Activated T-helper 1 cell treated with anti-CD3 and anti-CD28 coated beads, Interleukin-12 subunit alpha, Interleukin-12 subunit beta, Interleukin-2, Interleukin-4 antibody, amounts not matched to agents 30 ng/mL and 10 ng/mL and 1 ng/mL, durations not matched to agents 14 hours and 24 hours and 36 hours (primary cell): Measurements from ENCODE around the gene NDUFA5. TPM values are rescaled to one million over a fixed set of nuclear protein-coding genes. Genes with fewer than 3 reads are reported as not detected.

Source experiments
- DNase-seq: peaks from one replicate; pipeline ENCODE4 v3.0.0; 2021; ENCODE audit warnings: low spot score
- H3K27ac Mint-ChIP-seq: one replicate; pipeline ENCODE4 v1.8.0; 2021; ENCODE audit warnings: mild to moderate bottlenecking, mixed read lengths
- H3K27me3 Mint-ChIP-seq: one replicate; pipeline ENCODE4 v1.8.0; 2022; ENCODE audit warnings: mild to moderate bottlenecking, moderate library complexity, mixed read lengths; ENCODE audit not compliant: insufficient read depth
- H3K36me3 Mint-ChIP-seq: one replicate; pipeline ENCODE4 v1.8.0; 2021; ENCODE audit warnings: low read depth, mixed read lengths
- H3K4me1 Mint-ChIP-seq: one replicate; pipeline ENCODE4 v1.8.0; 2021; ENCODE audit warnings: low read depth, mixed read lengths
- H3K4me3 Mint-ChIP-seq: one replicate; pipeline ENCODE4 v1.8.0; 2021; ENCODE audit warnings: mild to moderate bottlenecking, moderate library complexity, mixed read lengths
- H3K9me3 Mint-ChIP-seq: one replicate; pipeline ENCODE4 v1.8.0; 2021; ENCODE audit warnings: mixed read lengths
- intact Hi-C: fragments of 100-400 bp; cut with micrococcal nuclease; formaldehyde crosslinking; loops from one replicate; pipeline ENCODE4 v1.15.1; 2024
- total RNA-seq: library from RNA; stranded (reverse); gene quantifications from 2 replicates; pipeline ENCODE4 v1.2.3, GENCODE V29; 2022

Gene NDUFA5
- 49.4 and 51.5 TPM in 2 replicates for total RNA-seq

DNA sequence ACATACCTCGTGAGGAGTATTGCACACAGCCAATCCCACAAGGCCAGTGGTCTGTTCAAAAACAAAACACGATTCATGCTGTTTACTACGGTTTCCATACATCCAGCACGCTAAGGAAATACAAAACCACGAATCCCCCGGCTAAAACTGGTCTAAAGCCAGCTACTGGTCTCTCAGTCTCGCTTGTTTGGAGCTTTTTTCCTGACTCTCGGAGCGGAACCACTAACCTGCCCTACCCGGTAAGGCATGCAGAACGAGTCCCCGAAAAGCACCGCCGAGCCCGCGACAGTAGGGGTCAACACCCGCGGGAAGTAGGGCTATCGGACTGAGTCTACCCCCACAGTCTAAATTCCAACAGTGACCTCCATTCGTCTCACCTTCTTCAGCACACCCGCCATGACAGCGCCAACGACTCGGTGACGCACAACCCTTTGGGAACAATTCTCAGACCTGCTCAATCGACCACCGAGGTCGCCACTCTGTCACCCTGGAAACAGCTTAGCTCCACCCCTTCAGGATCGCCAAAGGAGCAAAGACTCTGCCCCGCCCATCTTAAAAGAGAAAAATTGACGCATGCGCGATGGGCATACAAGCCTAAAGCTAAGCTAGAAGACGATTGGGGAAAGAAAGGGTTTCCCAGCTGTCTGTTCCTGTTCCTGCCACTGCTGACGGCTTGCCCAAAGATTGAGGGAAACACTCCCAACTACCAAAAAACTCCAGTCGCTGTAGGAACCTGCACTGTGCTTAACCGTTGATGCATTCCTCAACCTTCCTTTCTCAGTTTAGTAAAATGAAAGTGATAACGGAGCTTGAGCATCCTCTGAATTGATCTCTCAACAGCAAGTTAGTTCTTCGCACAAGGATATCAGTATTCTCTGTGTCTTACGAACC is at the start of gene NDUFA5:
Gene NDUFA5 (minus strand): TSS at position 421 of the 891 bp plus-strand sequence. CDS start 23 bp downstream, at position 398.
- H3K36me3 Mint-ChIP-seq, result peaks cover 7% of the 10 kb centered on the region
- no peaks in the 10 kb centered on the region for H3K4me1 Mint-ChIP-seq
- H3K27me3 Mint-ChIP-seq, result no peaks in the 10 kb centered on the region
- H3K4me3 Mint-ChIP-seq, result no peak within 1 kb of the TSS
- peak; percentile 96 for DNase-seq
- intact Hi-C loops, result loop anchor here (1.0 to 5.0 kb wide), 7 partner anchors 23 to 1373 kb away; partner anchors contain the start of gene IQUB
- no peak within 1 kb of the TSS for H3K27ac Mint-ChIP-seq
- H3K9me3 Mint-ChIP-seq, result no peaks in the 10 kb centered on the region

GRCh38 chr7:123604739-123605138 is 47.1 kb upstream of the NDUFA5 start:
- Mint-ChIP-seq H3K4me3 (no peak overlapping the region), H3K9me3 (no peaks in the 10 kb centered on the region), H3K27ac (no peak overlapping the region), H3K4me1 (no peaks in the 10 kb centered on the region), H3K36me3 (no peaks in the 10 kb centered on the region), H3K27me3 (peaks cover 10% of the 10 kb centered on the region)
- intact Hi-C loops, result no loop called here
- no peak for DNase-seq

DNA sequence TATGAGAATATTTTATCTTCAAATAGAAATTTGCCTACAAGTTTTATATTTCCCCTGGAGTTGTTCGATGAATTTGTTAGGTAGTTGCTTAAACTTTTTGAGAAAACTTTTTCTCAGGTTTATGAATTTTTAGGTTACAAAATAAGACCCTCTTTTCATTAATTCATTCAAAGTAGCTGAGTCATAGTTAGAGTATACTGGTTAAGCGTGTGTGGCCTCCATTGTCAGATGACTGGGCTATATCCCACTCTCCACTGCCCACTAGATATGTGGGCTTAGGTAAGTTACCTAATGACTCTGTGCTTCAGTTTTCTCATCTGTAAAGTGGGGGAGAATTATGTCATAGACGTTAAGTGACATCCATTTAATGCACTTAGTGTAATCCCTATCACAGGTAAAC is 45.0 kb upstream of the NDUFA5 start:
- intact Hi-C loops, result no loop called here
- DNase-seq, result no peak
- Mint-ChIP-seq H3K27me3 (peaks cover 13% of the 10 kb centered on the region), H3K36me3 (no peaks in the 10 kb centered on the region), H3K4me3 (no peak overlapping the region), H3K9me3 (no peaks in the 10 kb centered on the region), H3K27ac (no peak overlapping the region), H3K4me1 (no peaks in the 10 kb centered on the region)

GRCh38 chr7:123601530-123601929 is 43.9 kb upstream of the NDUFA5 start, which contains the start of gene ASB15:
Gene ASB15, plus strand, starts transcription at chr7:123601821. Its CDS starts 12,682 bp downstream, at chr7:123614503.
- H3K27ac Mint-ChIP-seq, result no peak within 1 kb of the TSS
- H3K27me3 Mint-ChIP-seq, result peaks cover 10% of the 10 kb centered on the region
- H3K4me3 Mint-ChIP-seq, result no peak within 1 kb of the TSS
- H3K4me1 Mint-ChIP-seq, result no peaks in the 10 kb centered on the region
- no peaks in the 10 kb centered on the region for H3K9me3 Mint-ChIP-seq
- no peaks in the 10 kb centered on the region for H3K36me3 Mint-ChIP-seq
- intact Hi-C loops, result no loop called here
- no peak for DNase-seq

DNA sequence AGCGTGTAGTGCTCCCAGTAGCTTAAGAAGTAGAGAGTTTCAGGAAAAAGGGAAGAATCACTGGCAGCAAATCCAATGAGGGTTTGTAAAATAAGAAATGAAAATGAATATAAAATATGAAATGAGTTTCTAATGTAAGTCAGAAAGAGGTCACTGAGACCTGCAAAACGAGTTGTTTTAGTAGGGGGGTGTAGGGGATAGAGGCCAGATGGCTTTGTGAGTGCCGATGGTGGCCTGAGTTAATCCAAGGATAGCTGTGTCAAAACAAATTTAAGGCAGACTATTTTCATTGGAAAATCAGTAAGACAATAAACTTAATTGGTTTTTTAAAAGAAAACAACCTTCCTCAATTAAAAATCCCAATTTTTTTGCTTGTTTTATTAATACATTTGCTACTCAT is 43.3 kb upstream of the NDUFA5 start:
- Mint-ChIP-seq H3K36me3 (no peaks in the 10 kb centered on the region), H3K27me3 (peaks cover 10% of the 10 kb centered on the region), H3K4me3 (no peak overlapping the region), H3K27ac (no peak overlapping the region), H3K4me1 (no peaks in the 10 kb centered on the region), H3K9me3 (no peaks in the 10 kb centered on the region)
- DNase-seq, result no peak
- intact Hi-C loops, result no loop called here

DNA sequence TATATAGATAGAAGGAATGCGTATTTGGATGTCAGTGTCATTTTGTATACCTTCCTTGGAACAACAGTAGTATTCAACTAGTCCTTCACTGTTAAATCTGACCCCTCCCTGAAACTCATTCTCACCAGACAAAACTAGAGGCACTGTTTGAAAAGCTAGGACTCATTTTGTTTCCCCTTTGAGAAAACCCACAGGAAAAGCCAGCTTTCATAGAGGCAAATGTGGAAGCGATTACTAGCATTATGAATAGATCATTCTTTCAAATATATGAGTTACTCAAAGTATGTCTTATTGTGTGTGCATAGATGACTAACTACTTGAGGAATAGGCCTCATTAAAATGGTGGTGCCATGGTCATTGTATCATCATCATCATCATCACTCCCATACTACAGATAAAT is 42.1 kb upstream of the NDUFA5 start:
- Mint-ChIP-seq H3K9me3 (no peaks in the 10 kb centered on the region), H3K27me3 (peaks cover 10% of the 10 kb centered on the region), H3K4me3 (no peak overlapping the region), H3K4me1 (no peaks in the 10 kb centered on the region), H3K36me3 (no peaks in the 10 kb centered on the region), H3K27ac (no peak overlapping the region)
- intact Hi-C loops, result no loop called here
- DNase-seq, result no peak

- H3K27ac Mint-ChIP-seq, result no peak overlapping the region
- no peaks in the 10 kb centered on the region for H3K36me3 Mint-ChIP-seq
- intact Hi-C loops, result no loop called here
- DNase-seq, result no peak
- H3K9me3 Mint-ChIP-seq, result no peaks in the 10 kb centered on the region
- H3K4me3 Mint-ChIP-seq, result no peak overlapping the region
- H3K4me1 Mint-ChIP-seq, result no peaks in the 10 kb centered on the region
- H3K27me3 Mint-ChIP-seq, result peaks cover 6% of the 10 kb centered on the region
These were observed 41.0 kb upstream of the NDUFA5 start for GRCh38 chr7:123598657-123599056.

- peaks cover 11% of the 10 kb centered on the region for H3K27me3 Mint-ChIP-seq
- H3K36me3 Mint-ChIP-seq, result no peaks in the 10 kb centered on the region
- intact Hi-C loops, result no loop called here
- no peak overlapping the region for H3K27ac Mint-ChIP-seq
- no peaks in the 10 kb centered on the region for H3K9me3 Mint-ChIP-seq
- DNase-seq, result no peak
- H3K4me3 Mint-ChIP-seq, result no peak overlapping the region
- no peaks in the 10 kb centered on the region for H3K4me1 Mint-ChIP-seq
These were observed 37.2 kb upstream of the NDUFA5 start for GRCh38 chr7:123594813-123595241.

- Mint-ChIP-seq H3K4me3 (no peak overlapping the region), H3K9me3 (no peaks in the 10 kb centered on the region), H3K27me3 (peaks cover 24% of the 10 kb centered on the region), H3K36me3 (no peaks in the 10 kb centered on the region), H3K27ac (no peak overlapping the region), H3K4me1 (no peaks in the 10 kb centered on the region)
- no peak for DNase-seq
- intact Hi-C loops, result no loop called here
These were observed 30.8 kb upstream of the NDUFA5 start for GRCh38 chr7:123588376-123588775.

DNA sequence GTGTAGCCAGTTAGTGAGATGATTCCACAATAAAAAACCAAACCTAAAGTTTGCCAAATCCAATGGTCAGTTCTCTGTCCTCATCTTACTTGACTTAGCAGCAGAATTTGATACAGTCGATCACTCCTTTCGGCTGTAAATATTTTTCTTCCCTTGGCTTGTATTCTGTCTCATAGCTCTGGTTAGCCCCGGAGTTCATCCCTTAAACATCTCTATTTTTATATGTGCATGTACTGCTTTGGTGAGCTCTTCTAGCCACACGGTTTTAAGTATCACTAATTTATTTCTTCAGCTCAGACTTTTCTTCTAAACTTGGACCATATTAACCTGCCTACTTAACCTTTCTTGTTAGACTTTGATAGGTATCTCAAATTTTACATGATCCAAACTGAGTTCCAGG is 26.2 kb upstream of the NDUFA5 start:
- no peaks in the 10 kb centered on the region for H3K9me3 Mint-ChIP-seq
- H3K4me3 Mint-ChIP-seq, result no peak overlapping the region
- H3K36me3 Mint-ChIP-seq, result no peaks in the 10 kb centered on the region
- no peak for DNase-seq
- H3K27me3 Mint-ChIP-seq, result peaks cover 20% of the 10 kb centered on the region
- no peaks in the 10 kb centered on the region for H3K4me1 Mint-ChIP-seq
- intact Hi-C loops, result loop anchor here (5.0 kb wide), 1 partner anchor 118 kb away; no protein-coding TSS in a partner anchor
- H3K27ac Mint-ChIP-seq, result no peak overlapping the region

GRCh38 chr7:123581162-123581459 is 23.5 kb upstream of the NDUFA5 start:
- DNase-seq, result no peak
- H3K27ac Mint-ChIP-seq, result no peak overlapping the region
- peaks cover 13% of the 10 kb centered on the region for H3K27me3 Mint-ChIP-seq
- H3K4me1 Mint-ChIP-seq, result no peaks in the 10 kb centered on the region
- no peaks in the 10 kb centered on the region for H3K36me3 Mint-ChIP-seq
- intact Hi-C loops, result loop anchor here (5.0 kb wide), 1 partner anchor 121 kb away; no protein-coding TSS in a partner anchor
- H3K4me3 Mint-ChIP-seq, result no peak overlapping the region
- no peaks in the 10 kb centered on the region for H3K9me3 Mint-ChIP-seq

GRCh38 chr7:123580406-123581161 is 23.0 kb upstream of the NDUFA5 start:
- intact Hi-C loops, result loop anchor here (5.0 kb wide), 1 partner anchor 122 kb away; no protein-coding TSS in a partner anchor
- no peak for DNase-seq
- no peaks in the 10 kb centered on the region for H3K9me3 Mint-ChIP-seq
- no peak overlapping the region for H3K4me3 Mint-ChIP-seq
- H3K4me1 Mint-ChIP-seq, result no peaks in the 10 kb centered on the region
- peaks cover 12% of the 10 kb centered on the region for H3K27me3 Mint-ChIP-seq
- no peak overlapping the region for H3K27ac Mint-ChIP-seq
- H3K36me3 Mint-ChIP-seq, result no peaks in the 10 kb centered on the region

DNA sequence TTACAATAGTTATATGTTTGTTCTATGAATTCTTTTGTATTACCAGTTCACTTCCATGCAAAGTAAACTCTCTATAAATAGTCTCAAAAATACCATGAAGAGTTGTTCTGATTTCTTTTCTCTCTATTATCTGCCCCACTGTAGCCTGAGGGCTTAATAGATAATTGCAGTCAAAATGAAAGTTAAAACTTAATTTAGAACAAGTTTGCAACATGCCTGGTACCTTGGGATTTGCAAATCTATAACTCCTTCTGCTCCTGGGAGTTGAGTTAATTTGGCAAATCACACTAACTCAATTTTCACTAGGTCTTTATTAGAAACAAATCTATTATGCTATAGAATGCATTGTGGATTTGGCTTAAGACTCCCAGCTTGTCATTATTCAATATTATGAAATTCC is 21.8 kb upstream of the NDUFA5 start:
- Mint-ChIP-seq H3K9me3 (no peaks in the 10 kb centered on the region), H3K4me1 (no peaks in the 10 kb centered on the region), H3K36me3 (no peaks in the 10 kb centered on the region), H3K27ac (no peak overlapping the region), H3K27me3 (peaks cover 12% of the 10 kb centered on the region), H3K4me3 (no peak overlapping the region)
- intact Hi-C loops, result no loop called here
- DNase-seq, result no peak
